ENCODE data around the gene CPT1B. TPM values are rescaled to one million over a fixed set of nuclear protein-coding genes. Genes with fewer than 3 reads are reported as not detected.

The CPT1B gene
- total and polyA plus RNA-seq, 10 of the 15 experiments (the other 5 are each of a cell fraction or from before 2014, with no cell fraction given), result 3.5 to 54.0 (median 21.7) TPM

DNA sequence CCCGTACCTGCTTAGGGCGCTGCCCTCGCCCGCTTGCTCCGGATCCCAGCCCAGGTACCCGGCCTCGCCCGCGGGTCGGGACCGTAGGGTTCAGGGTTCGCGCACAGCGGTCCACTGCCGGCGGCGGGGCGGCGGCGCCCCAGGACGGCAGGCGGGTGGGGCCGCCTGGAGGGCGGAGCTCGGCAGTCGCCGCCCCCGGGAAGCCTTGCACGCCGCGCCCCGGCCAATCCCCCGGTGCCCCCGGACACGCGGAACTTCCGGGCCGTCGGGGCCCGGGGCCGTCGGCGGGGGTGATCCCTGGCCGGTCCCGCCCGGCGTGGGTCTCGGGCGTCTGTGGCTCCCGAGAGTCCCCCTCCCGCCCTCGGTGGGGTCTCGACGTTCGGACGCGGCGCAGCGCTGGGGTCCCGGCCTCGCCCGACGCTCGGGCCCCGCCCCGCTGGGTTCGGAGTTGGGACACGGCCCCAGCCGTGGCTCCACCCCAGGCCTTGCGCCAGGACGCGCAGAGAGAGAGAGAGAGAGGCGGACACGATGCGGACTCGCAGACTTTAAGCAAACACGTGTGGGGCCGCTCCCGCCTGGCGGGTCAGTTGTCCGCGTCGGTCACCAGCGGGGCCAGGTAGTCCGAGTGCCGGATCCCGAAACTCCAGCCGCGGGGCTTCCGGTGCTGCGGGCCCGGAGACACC is 48.2 kb downstream of the CPT1B start, which contains the start of gene TYMP (continued):
- TF ChIP-seq E4F1 (IDR thresholded peaks at IDR 0.05; ENCODE audit: borderline replicate concordance, partially characterized antibody) (no peak), YBX1 (IDR thresholded peaks at IDR 0.05) (no peak), MYC (IDR thresholded peaks at IDR 0.05; ENCODE audit: insufficient read depth, insufficient read length, insufficient replicate concordance, low read length, severe bottlenecking) (peak; percentile 81), EED (IDR thresholded peaks at IDR 0.05; ENCODE audit: low read depth) (peak; percentile 59), EP300 (IDR thresholded peaks at IDR 0.05; ENCODE audit: borderline replicate concordance in 1 of 2, control insufficient read depth in 1 of 2, low read depth in 2 of 2, low read length in 2 of 2) (no peak), HCFC1 (IDR thresholded peaks at IDR 0.05; ENCODE audit: low read length) (peak; percentile 29; the same call in 1 of the 2 replicates), GABPA (IDR thresholded peaks at IDR 0.05; ENCODE audit: low read depth) (no peak), FOS (IDR thresholded peaks at IDR 0.05; ENCODE audit: borderline replicate concordance, extremely low read depth, insufficient read length) (no peak), MEF2B (IDR thresholded peaks at IDR 0.05; ENCODE audit: partially characterized antibody, poor library complexity, severe bottlenecking) (no peak), HDGF (IDR thresholded peaks at IDR 0.05) (no peak), CREB1 (IDR thresholded peaks at IDR 0.05; ENCODE audit: low read depth) (no peak), MXI1 (IDR thresholded peaks at IDR 0.05; ENCODE audit: low read depth, low read length) (peak; percentile 88), TARDBP (IDR thresholded peaks at IDR 0.05; ENCODE audit: borderline replicate concordance) (no peak), CHD2 (IDR thresholded peaks at IDR 0.05; ENCODE audit: borderline replicate concordance, low read depth, low read length) (no peak), SPI1 (IDR thresholded peaks at IDR 0.05; ENCODE audit: borderline replicate concordance, insufficient read depth, low read depth, low read length) (no peak), CHD1 (IDR thresholded peaks at IDR 0.05; ENCODE audit: low read depth, low read length) (no peak), ZNF384 (IDR thresholded peaks at IDR 0.05; ENCODE audit: borderline replicate concordance, low read depth, low read length) (no peak), SMAD1 (IDR thresholded peaks at IDR 0.05; ENCODE audit: low read depth, partially characterized antibody) (no peak), RAD21 (IDR thresholded peaks at IDR 0.05; ENCODE audit: insufficient read depth, low read depth, low read length) (no peak), KDM1A (IDR thresholded peaks at IDR 0.05; ENCODE audit: borderline replicate concordance) (no peak), MYB (IDR thresholded peaks at IDR 0.05; ENCODE audit: borderline replicate concordance, low read depth, low read length) (no peak), POLR2AphosphoS5 (IDR thresholded peaks at IDR 0.05; ENCODE audit: low read length) (peak; percentile 49), CBX3 (IDR thresholded peaks at IDR 0.05; ENCODE audit: borderline replicate concordance, low read depth) (no peak), KLF5 (IDR thresholded peaks at IDR 0.05; ENCODE audit: partially characterized antibody) (peak; percentile 20), RFX5 (IDR thresholded peaks at IDR 0.05; ENCODE audit: low read depth, low read length) (no peak), SMC3 (IDR thresholded peaks at IDR 0.05; ENCODE audit: borderline replicate concordance, low read length) (peak; percentile 9; the same call in 1 of the 2 replicates)
- TF ChIP-seq, protein P1, sequence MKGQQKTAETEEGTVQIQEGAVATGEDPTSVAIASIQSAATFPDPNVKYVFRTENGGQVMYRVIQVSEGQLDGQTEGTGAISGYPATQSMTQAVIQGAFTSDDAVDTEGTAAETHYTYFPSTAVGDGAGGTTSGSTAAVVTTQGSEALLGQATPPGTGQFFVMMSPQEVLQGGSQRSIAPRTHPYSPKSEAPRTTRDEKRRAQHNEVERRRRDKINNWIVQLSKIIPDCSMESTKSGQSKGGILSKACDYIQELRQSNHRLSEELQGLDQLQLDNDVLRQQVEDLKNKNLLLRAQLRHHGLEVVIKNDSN (IDR thresholded peaks at IDR 0.05; ENCODE audit: borderline replicate concordance, extremely low read length, insufficient read depth, low read depth, low read length), result no peak
- TF ChIP-seq, protein P2, sequence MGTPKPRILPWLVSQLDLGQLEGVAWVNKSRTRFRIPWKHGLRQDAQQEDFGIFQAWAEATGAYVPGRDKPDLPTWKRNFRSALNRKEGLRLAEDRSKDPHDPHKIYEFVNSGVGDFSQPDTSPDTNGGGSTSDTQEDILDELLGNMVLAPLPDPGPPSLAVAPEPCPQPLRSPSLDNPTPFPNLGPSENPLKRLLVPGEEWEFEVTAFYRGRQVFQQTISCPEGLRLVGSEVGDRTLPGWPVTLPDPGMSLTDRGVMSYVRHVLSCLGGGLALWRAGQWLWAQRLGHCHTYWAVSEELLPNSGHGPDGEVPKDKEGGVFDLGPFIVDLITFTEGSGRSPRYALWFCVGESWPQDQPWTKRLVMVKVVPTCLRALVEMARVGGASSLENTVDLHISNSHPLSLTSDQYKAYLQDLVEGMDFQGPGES (IDR thresholded peaks at IDR 0.05), result no peak
